DND-41 (cell line): ENCODE data around the gene MAML3.

Source experiments
- ATAC-seq: fragments of 200-7000 bp; cut with Tn5 transposase; 3 replicates; pipeline ENCODE4 v1.9.1; 2021; ENCODE audit warnings: low read depth; ENCODE audit not compliant: insufficient read depth
- DNase-seq: peaks from one replicate; pipeline ENCODE4 v3.0.0-alpha.2; 2020
- H2AFZ ChIP-seq: 2 replicates; pipeline ENCODE4 v1.6.0; 2012; ENCODE audit warnings: low read depth, low read length
- H3K27ac ChIP-seq: 2 replicates; pipeline ENCODE4 v1.5.1; 2012; ENCODE audit warnings: low read length, inconsistent platforms
- H3K27me3 ChIP-seq: fragments of 200-600 bp; sonication (generic); 2 replicates; pipeline ENCODE4 v1.6.0; 2012; ENCODE audit warnings: low read length, mild to moderate bottlenecking, inconsistent platforms; ENCODE audit not compliant: insufficient read depth, poor library complexity
- H3K36me3 ChIP-seq: 2 replicates; pipeline ENCODE4 v1.5.1; 2012; ENCODE audit warnings: low read length, inconsistent platforms; ENCODE audit not compliant: insufficient read depth
- H3K4me1 ChIP-seq: 2 replicates; pipeline ENCODE4 v1.5.1; 2012; ENCODE audit warnings: mild to moderate bottlenecking, low read length; ENCODE audit not compliant: insufficient read depth
- H3K4me2 ChIP-seq: 2 replicates; pipeline ENCODE4 v1.6.0; 2012; ENCODE audit warnings: mild to moderate bottlenecking, moderate library complexity, low read length, inconsistent platforms; ENCODE audit not compliant: insufficient read depth
- H3K4me3 ChIP-seq, 2 experiments: fragments of 200-600 bp in 1 of 2; shearing (Covaris generic) in 1 of 2; 2 replicates each; pipeline ENCODE4 v1.5.1; 2012 to 2016; ENCODE audit warnings: inconsistent platforms in 2 of 2, low read length in 2 of 2, mild to moderate bottlenecking in 2 of 2, low read depth in 1 of 2, moderate library complexity in 1 of 2
- H3K79me2 ChIP-seq: 2 replicates; pipeline ENCODE4 v1.6.0; 2012; ENCODE audit warnings: low read length, inconsistent platforms; ENCODE audit not compliant: insufficient read depth
- H3K9ac ChIP-seq: 2 replicates; pipeline ENCODE4 v1.6.0; 2012; ENCODE audit warnings: low read depth, mild to moderate bottlenecking, inconsistent platforms, low read length, moderate library complexity
- H3K9me3 ChIP-seq: 2 replicates; pipeline ENCODE4 v1.5.1; 2012; ENCODE audit warnings: low read length, moderate library complexity, mild to moderate bottlenecking, inconsistent platforms; ENCODE audit not compliant: insufficient read depth, severe bottlenecking
- H4K20me1 ChIP-seq: 2 replicates; pipeline ENCODE4 v1.6.0; 2012; ENCODE audit warnings: low read length; ENCODE audit not compliant: insufficient read depth
- EZH2 ChIP-seq: IDR thresholded peaks from 3 replicates; pipeline ENCODE4 v1.6.1; 2012; ENCODE audit warnings: borderline replicate concordance, low read depth, mild to moderate bottlenecking, moderate library complexity, low read length, inconsistent platforms; ENCODE audit not compliant: severe bottlenecking
- TF ChIP-seq, protein P1 (sequence below): IDR thresholded peaks from 2 replicates; pipeline ENCODE4 v1.5.1; 2012; ENCODE audit warnings: borderline replicate concordance, low read length, moderate library complexity, mild to moderate bottlenecking; ENCODE audit not compliant: poor library complexity, severe bottlenecking; ENCODE audit errors: extremely low read depth

MAML3 gene

DNA sequence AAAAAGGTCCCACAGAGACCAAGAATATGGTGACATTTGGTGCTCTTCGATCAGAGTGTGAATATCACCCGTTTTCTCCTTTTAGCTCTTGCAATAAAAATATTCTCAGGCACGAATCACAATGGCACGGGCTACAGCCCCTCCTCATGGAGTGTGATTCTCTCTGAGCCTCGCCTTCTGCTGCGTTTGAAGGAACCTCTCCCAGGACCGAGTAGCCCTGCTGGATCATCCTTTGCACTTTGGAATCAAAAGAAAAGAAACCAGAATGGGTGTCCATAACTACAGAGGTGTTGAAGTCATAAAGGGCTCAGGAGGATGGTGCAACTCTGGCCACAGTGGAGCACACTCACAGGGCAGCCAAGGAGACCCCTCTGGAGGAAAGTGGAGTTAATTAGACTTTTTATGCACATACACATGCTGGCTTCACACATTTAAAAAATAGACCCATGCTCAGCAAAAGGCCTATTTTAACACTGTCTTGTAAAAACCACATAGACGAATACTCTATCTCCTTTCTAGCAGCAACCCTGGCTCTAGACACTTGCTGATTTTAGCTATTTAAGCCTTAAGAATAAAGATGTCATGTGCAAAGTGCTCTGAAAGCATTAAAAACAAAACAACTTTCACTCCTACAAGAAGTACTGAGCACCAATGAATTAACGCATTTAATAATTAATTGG is 19.1 kb downstream of the MAML3 start:
- TF ChIP-seq EZH2, result no peak
- TF ChIP-seq, protein P1, sequence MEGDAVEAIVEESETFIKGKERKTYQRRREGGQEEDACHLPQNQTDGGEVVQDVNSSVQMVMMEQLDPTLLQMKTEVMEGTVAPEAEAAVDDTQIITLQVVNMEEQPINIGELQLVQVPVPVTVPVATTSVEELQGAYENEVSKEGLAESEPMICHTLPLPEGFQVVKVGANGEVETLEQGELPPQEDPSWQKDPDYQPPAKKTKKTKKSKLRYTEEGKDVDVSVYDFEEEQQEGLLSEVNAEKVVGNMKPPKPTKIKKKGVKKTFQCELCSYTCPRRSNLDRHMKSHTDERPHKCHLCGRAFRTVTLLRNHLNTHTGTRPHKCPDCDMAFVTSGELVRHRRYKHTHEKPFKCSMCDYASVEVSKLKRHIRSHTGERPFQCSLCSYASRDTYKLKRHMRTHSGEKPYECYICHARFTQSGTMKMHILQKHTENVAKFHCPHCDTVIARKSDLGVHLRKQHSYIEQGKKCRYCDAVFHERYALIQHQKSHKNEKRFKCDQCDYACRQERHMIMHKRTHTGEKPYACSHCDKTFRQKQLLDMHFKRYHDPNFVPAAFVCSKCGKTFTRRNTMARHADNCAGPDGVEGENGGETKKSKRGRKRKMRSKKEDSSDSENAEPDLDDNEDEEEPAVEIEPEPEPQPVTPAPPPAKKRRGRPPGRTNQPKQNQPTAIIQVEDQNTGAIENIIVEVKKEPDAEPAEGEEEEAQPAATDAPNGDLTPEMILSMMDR, result no peak
- no peaks in the 10 kb centered on the region for H3K9me3 ChIP-seq
- H3K27me3 ChIP-seq, result no peaks in the 10 kb centered on the region
- H2AFZ ChIP-seq, result no peak overlapping the region
- H3K4me3 ChIP-seq, result no peak overlapping the region
- no peak overlapping the region for H3K27ac ChIP-seq
- no peak for ATAC-seq
- H3K9ac ChIP-seq, result no peak overlapping the region
- H3K4me1 ChIP-seq, result no peaks in the 10 kb centered on the region
- DNase-seq, result no peak
- H3K36me3 ChIP-seq, result no peaks in the 10 kb centered on the region
- no peak overlapping the region for H3K4me2 ChIP-seq
- no peaks in the 10 kb centered on the region for H3K79me2 ChIP-seq
- no peaks in the 10 kb centered on the region for H4K20me1 ChIP-seq

DNA sequence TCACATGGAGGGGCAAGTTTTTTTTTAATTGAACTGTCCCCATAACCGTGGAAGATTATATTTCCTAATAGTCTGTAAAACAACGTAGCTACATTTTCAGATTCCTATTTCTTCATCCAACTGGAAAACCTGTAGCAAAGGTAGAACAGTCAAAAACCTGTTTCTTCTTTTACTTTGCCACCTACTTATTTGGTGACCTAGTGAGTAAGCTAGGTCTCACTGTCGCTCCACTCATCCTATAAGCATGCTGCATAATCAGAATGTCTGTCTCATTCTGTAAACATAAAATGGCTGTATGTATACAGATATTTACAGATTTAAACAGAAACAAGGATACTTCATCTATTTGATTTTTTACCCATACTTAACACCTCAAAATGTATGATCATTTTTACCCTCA is 20.4 kb downstream of the MAML3 start:
- Histone ChIP-seq H3K27ac (no peak overlapping the region), H3K27me3 (no peaks in the 10 kb centered on the region), H2AFZ (no peak overlapping the region), H3K4me3 (no peak overlapping the region), H3K79me2 (no peaks in the 10 kb centered on the region), H3K36me3 (no peaks in the 10 kb centered on the region), H3K4me2 (no peak overlapping the region), H4K20me1 (no peaks in the 10 kb centered on the region), H3K4me1 (no peaks in the 10 kb centered on the region), H3K9me3 (no peaks in the 10 kb centered on the region), H3K9ac (no peak overlapping the region)
- DNase-seq (no peak), ATAC-seq (no peak)
- no peak for TF ChIP-seq EZH2
- TF ChIP-seq, protein P1, result no peak

GRCh38 chr4:140131675-140132229 is 22.2 kb downstream of the MAML3 start:
- Histone ChIP-seq H3K4me1 (no peaks in the 10 kb centered on the region), H3K9ac (no peak overlapping the region), H4K20me1 (no peaks in the 10 kb centered on the region), H2AFZ (no peak overlapping the region), H3K9me3 (no peaks in the 10 kb centered on the region), H3K4me2 (no peak overlapping the region), H3K27me3 (no peaks in the 10 kb centered on the region), H3K27ac (no peak overlapping the region), H3K79me2 (0 out of 2 replicates have a peak, but pooled peaks cover 2% of the 10 kb centered on the region), H3K36me3 (no peaks in the 10 kb centered on the region), H3K4me3 (no peak overlapping the region)
- no peak for DNase-seq
- no peak for ATAC-seq
- TF ChIP-seq, protein P1, result no peak
- no peak for TF ChIP-seq EZH2
